NB4 (cell line): ENCODE results near the gene CNGA3.

Source experiments
- POLR2A ChIP-seq: IDR thresholded peaks from 2 replicates; pipeline ENCODE4 v1.6.1; 2011; ENCODE audit warnings: mild to moderate bottlenecking; ENCODE audit not compliant: insufficient read length; ENCODE audit errors: extremely low read depth
- TF ChIP-seq, protein P1 (sequence below): IDR thresholded peaks from one replicate; pipeline ENCODE4 v1.5.1; 2012; ENCODE audit warnings: low read depth, low read length

GRCh38 chr2:98359986-98360385 is 13.7 kb downstream of the CNGA3 start:
- TF ChIP-seq, protein P1, sequence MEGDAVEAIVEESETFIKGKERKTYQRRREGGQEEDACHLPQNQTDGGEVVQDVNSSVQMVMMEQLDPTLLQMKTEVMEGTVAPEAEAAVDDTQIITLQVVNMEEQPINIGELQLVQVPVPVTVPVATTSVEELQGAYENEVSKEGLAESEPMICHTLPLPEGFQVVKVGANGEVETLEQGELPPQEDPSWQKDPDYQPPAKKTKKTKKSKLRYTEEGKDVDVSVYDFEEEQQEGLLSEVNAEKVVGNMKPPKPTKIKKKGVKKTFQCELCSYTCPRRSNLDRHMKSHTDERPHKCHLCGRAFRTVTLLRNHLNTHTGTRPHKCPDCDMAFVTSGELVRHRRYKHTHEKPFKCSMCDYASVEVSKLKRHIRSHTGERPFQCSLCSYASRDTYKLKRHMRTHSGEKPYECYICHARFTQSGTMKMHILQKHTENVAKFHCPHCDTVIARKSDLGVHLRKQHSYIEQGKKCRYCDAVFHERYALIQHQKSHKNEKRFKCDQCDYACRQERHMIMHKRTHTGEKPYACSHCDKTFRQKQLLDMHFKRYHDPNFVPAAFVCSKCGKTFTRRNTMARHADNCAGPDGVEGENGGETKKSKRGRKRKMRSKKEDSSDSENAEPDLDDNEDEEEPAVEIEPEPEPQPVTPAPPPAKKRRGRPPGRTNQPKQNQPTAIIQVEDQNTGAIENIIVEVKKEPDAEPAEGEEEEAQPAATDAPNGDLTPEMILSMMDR = no peak
- TF ChIP-seq POLR2A = no peak
